Gastrocnemius medialis (tissue), 4 donors: ENCODE results near the gene GJD2.

Experiments used
- CTCF ChIP-seq, 5 experiments: fragments of 450-650 bp in 3 of 5; fragments of 200-600 bp in 2 of 5; sonication (generic) in 2 of 5; IDR thresholded peaks in 4 of 5; conservative IDR thresholded peaks in 1 of 5; 1 replicate in 4 of 5; 2 replicates in 1 of 5; pipeline ENCODE4 v1.5.1; 2016 to 2019; ENCODE audit warnings: antibody characterized with exemption in 5 of 5, mild to moderate bottlenecking in 3 of 5, moderate library complexity in 3 of 5
- POLR2A ChIP-seq, 2 donors: fragments of 450-650 bp; IDR thresholded peaks; one replicate each; pipeline ENCODE4 v1.6.1; 2017; ENCODE audit warnings: antibody characterized with exemption in 2 of 2, mild to moderate bottlenecking in 2 of 2, moderate library complexity in 2 of 2

- TF ChIP-seq CTCF (IDR thresholded peaks at IDR 0.05 in 4 of 5, conservative IDR thresholded peaks at IDR 0.05 in 1 of 5) (no peak), POLR2A (IDR thresholded peaks at IDR 0.05) (no peak)
Observed at GRCh38 chr15:34791701-34792100, 36.9 kb upstream of the GJD2 start.
